ENCODE data around the gene CASP6.

DNA sequence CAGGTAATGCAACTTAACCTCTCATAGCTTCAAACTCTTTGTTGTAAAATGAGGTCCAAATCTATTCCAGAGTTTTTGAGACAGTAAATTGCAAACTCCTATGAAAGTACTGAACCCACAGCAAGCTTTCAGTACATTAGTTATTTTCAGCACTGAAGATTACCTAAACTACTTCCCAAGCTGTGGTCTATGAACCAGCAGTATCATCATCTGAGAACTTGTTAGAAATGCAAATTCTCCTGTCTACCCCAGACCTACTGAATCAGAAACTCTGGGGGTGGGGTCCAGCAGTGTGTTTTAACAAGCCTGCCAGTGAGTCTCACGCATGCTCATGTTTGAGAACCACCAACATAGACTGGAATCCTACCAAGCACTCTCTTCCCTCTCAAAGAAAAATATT is 5.7 kb upstream of the CASP6 start:
- TF ChIP-seq CTCF (IDR thresholded peaks at IDR 0.05) (no peak), POLR2A (IDR thresholded peaks at IDR 0.05) (no peak)
